Fibroblast of the aortic adventitia (primary cell): ENCODE results near the gene MAGI2. TPM values are rescaled to one million over a fixed set of nuclear protein-coding genes. Genes with fewer than 3 reads are reported as not detected.

ENCODE experiments used
- DNase-seq: peaks from one replicate; pipeline ENCODE4 v3.0.0-alpha.2; 2010; ENCODE audit warnings: low read depth
- H3K4me3 ChIP-seq: 2 replicates; pipeline ENCODE4 v1.5.1; 2011; ENCODE audit warnings: low read depth, mild to moderate bottlenecking, control low read depth, low read length, moderate library complexity
- CTCF ChIP-seq: IDR thresholded peaks from 2 replicates; pipeline ENCODE4 v1.5.1; 2011; ENCODE audit warnings: mild to moderate bottlenecking, low read length, control low read depth, inconsistent platforms; ENCODE audit not compliant: insufficient read depth
- total RNA-seq: library from RNA; depleted of rRNA; stranded (reverse); fragments of >200 nt; gene quantifications from 2 replicates; pipeline ENCODE4 v1.2.3, GENCODE V29; 2012; ENCODE audit warnings: low replicate concordance

The MAGI2 gene
- total RNA-seq, 1 donor: 25.5 TPM

- H3K4me3 ChIP-seq: no peak overlapping the region
- no peak for DNase-seq
Measured at GRCh38 chr7:78169992-78170391, 1283.5 kb downstream of the MAGI2 start.

GRCh38 chr7:78168865-78169264, 1284.6 kb downstream of the MAGI2 start:
- H3K4me3 ChIP-seq: no peak overlapping the region
- DNase-seq: no peak
- no peak for TF ChIP-seq CTCF

More at GRCh38 chr7:78169992-78170391, 1283.5 kb downstream of the MAGI2 start:
- TF ChIP-seq CTCF: no peak

GRCh38 chr7:78167860-78168259, 1285.6 kb downstream of the MAGI2 start:
- no peak for DNase-seq
- no peak for TF ChIP-seq CTCF
- no peak overlapping the region for H3K4me3 ChIP-seq

- no peak overlapping the region for H3K4me3 ChIP-seq
- no peak for TF ChIP-seq CTCF
- no peak for DNase-seq
Measured at GRCh38 chr7:78165854-78166253, 1287.6 kb downstream of the MAGI2 start.

GRCh38 chr7:78165454-78165853, 1288.0 kb downstream of the MAGI2 start:
- DNase-seq: no peak
- TF ChIP-seq CTCF: no peak
- H3K4me3 ChIP-seq: no peak overlapping the region

GRCh38 chr7:78164459-78164858, 1289.0 kb downstream of the MAGI2 start:
- TF ChIP-seq CTCF: no peak
- H3K4me3 ChIP-seq: no peak overlapping the region
- DNase-seq: peak; percentile 4

- TF ChIP-seq CTCF: no peak
- no peak for DNase-seq
- H3K4me3 ChIP-seq: no peak overlapping the region
Measured at GRCh38 chr7:78161781-78162180, 1291.7 kb downstream of the MAGI2 start.
